ENCODE measurements around the gene TNNT3. TPM values are rescaled to one million over a fixed set of nuclear protein-coding genes. Genes with fewer than 3 reads are reported as not detected.

The TNNT3 gene
- total RNA-seq, 1 experiment from 2014 or later = not detected

GRCh38 chr11:1952806-1953482 lies 33.4 kb downstream of the TNNT3 start:
- no peaks in the 10 kb centered on the region for H3K27me3 Mint-ChIP-seq (ENCODE audit: unreplicated experiment)
- no TSS peak for BruUV-seq (replicated peaks)
- no peaks in the 10 kb centered on the region for H3K4me1 Mint-ChIP-seq (ENCODE audit: low read depth, unreplicated experiment)
- H3K36me3 Mint-ChIP-seq (ENCODE audit: insufficient read depth, unreplicated experiment) = no peaks in the 10 kb centered on the region
- H3K27ac Mint-ChIP-seq (ENCODE audit: unreplicated experiment) = no peak overlapping the region
- no peak for TF ChIP-seq CTCF (IDR thresholded peaks at IDR 0.05; ENCODE audit: unreplicated experiment)
- H3K9me3 Mint-ChIP-seq (ENCODE audit: low read depth, unreplicated experiment) = no peaks in the 10 kb centered on the region
- intact Hi-C loops (cut with micrococcal nuclease; ENCODE audit: unreplicated experiment) = no loop called here
- no peak overlapping the region for H3K4me3 Mint-ChIP-seq (ENCODE audit: low read depth, unreplicated experiment)
- CTCF ChIA-PET = no interaction called here
- DNase-seq = no peak

GRCh38 chr11:1953489-1954266 lies 34.2 kb downstream of the TNNT3 start:
- H3K4me3 Mint-ChIP-seq (ENCODE audit: low read depth, unreplicated experiment) = no peak overlapping the region
- CTCF ChIA-PET = no interaction called here
- intact Hi-C loops (cut with micrococcal nuclease; ENCODE audit: unreplicated experiment) = no loop called here
- no peaks in the 10 kb centered on the region for H3K36me3 Mint-ChIP-seq (ENCODE audit: insufficient read depth, unreplicated experiment)
- no peak for TF ChIP-seq CTCF (IDR thresholded peaks at IDR 0.05; ENCODE audit: unreplicated experiment)
- no peaks in the 10 kb centered on the region for H3K4me1 Mint-ChIP-seq (ENCODE audit: low read depth, unreplicated experiment)
- H3K27me3 Mint-ChIP-seq (ENCODE audit: unreplicated experiment) = no peaks in the 10 kb centered on the region
- no peak for DNase-seq
- no peak overlapping the region for H3K27ac Mint-ChIP-seq (ENCODE audit: unreplicated experiment)
- no peaks in the 10 kb centered on the region for H3K9me3 Mint-ChIP-seq (ENCODE audit: low read depth, unreplicated experiment)
- BruUV-seq (replicated peaks) = no TSS peak

GRCh38 chr11:1958367-1958766 lies 38.9 kb downstream of the TNNT3 start:
- no peaks in the 10 kb centered on the region for H3K27me3 Mint-ChIP-seq (ENCODE audit: unreplicated experiment)
- intact Hi-C loops (cut with micrococcal nuclease; ENCODE audit: unreplicated experiment) = no loop called here

GRCh38 chr11:1959786-1960185 lies 40.3 kb downstream of the TNNT3 start:
- BruUV-seq (replicated peaks) = no TSS peak
- H3K27ac Mint-ChIP-seq (ENCODE audit: unreplicated experiment) = no peak overlapping the region
- intact Hi-C loops (cut with micrococcal nuclease; ENCODE audit: unreplicated experiment) = no loop called here
- CTCF ChIA-PET = no interaction called here
- no peaks in the 10 kb centered on the region for H3K4me1 Mint-ChIP-seq (ENCODE audit: low read depth, unreplicated experiment)
- H3K27me3 Mint-ChIP-seq (ENCODE audit: unreplicated experiment) = no peaks in the 10 kb centered on the region
- TF ChIP-seq CTCF (IDR thresholded peaks at IDR 0.05; ENCODE audit: unreplicated experiment) = no peak
- H3K36me3 Mint-ChIP-seq (ENCODE audit: insufficient read depth, unreplicated experiment) = no peaks in the 10 kb centered on the region
- no peak for DNase-seq
- H3K9me3 Mint-ChIP-seq (ENCODE audit: low read depth, unreplicated experiment) = no peaks in the 10 kb centered on the region
- H3K4me3 Mint-ChIP-seq (ENCODE audit: low read depth, unreplicated experiment) = no peak overlapping the region

More at GRCh38 chr11:1958367-1958766, 38.9 kb downstream of the TNNT3 start:
- Mint-ChIP-seq H3K36me3 (ENCODE audit: insufficient read depth, unreplicated experiment) (no peaks in the 10 kb centered on the region), H3K4me3 (ENCODE audit: low read depth, unreplicated experiment) (no peak overlapping the region), H3K9me3 (ENCODE audit: low read depth, unreplicated experiment) (no peaks in the 10 kb centered on the region), H3K27ac (ENCODE audit: unreplicated experiment) (no peak overlapping the region), H3K4me1 (ENCODE audit: low read depth, unreplicated experiment) (no peaks in the 10 kb centered on the region)
- DNase-seq = no peak
- CTCF ChIA-PET = no interaction called here
- TF ChIP-seq CTCF (IDR thresholded peaks at IDR 0.05; ENCODE audit: unreplicated experiment) = no peak
- no TSS peak for BruUV-seq (replicated peaks)
